GM23338 (cell line): Measurements from ENCODE around the gene RTL1. TPM values are rescaled to one million over a fixed set of nuclear protein-coding genes. Genes with fewer than 3 reads are reported as not detected.

ENCODE experiments used
- ATAC-seq: fragments of 200-7000 bp; cut with Tn5 transposase; 3 replicates; pipeline ENCODE4 v1.9.1; 2020
- DNase-seq: peaks from one replicate; pipeline ENCODE4 v3.0.0-alpha.2; 2015; ENCODE audit warnings: low spot score
- H2AFZ ChIP-seq: fragments of 200-600 bp; sonication (generic); 2 replicates; pipeline ENCODE4 v1.8.0; 2016; ENCODE audit warnings: antibody characterized with exemption, mild to moderate bottlenecking, moderate library complexity
- H3F3A ChIP-seq: fragments of 200-600 bp; sonication (generic); replicated peaks from 2 replicates; pipeline ENCODE4 v1.8.0; 2017; ENCODE audit warnings: antibody characterized with exemption, mixed run types, low read depth
- H3K27ac ChIP-seq: fragments of 200-600 bp; sonication (generic); 2 replicates; pipeline ENCODE4 v1.6.1; 2016; ENCODE audit warnings: low read depth
- H3K27me3 ChIP-seq: fragments of 200-600 bp; sonication (generic); 2 replicates; pipeline ENCODE4 v1.8.0; 2016; ENCODE audit warnings: mild to moderate bottlenecking, mixed run types, moderate library complexity; ENCODE audit not compliant: insufficient read depth
- H3K36me3 ChIP-seq: fragments of 200-600 bp; sonication (generic); 2 replicates; pipeline ENCODE4 v1.8.0; 2016; ENCODE audit warnings: mild to moderate bottlenecking; ENCODE audit not compliant: insufficient read depth
- H3K4me1 ChIP-seq: fragments of 200-600 bp; sonication (generic); 2 replicates; pipeline ENCODE4 v1.8.0; 2016; ENCODE audit warnings: mild to moderate bottlenecking, moderate library complexity; ENCODE audit not compliant: insufficient read depth
- H3K4me2 ChIP-seq: fragments of 200-600 bp; sonication (generic); 2 replicates; pipeline ENCODE4 v1.7.1; 2017; ENCODE audit warnings: mixed run types
- H3K4me3 ChIP-seq: fragments of 200-600 bp; sonication (generic); 2 replicates; pipeline ENCODE4 v1.6.1; 2016; ENCODE audit warnings: mixed run types
- H3K79me2 ChIP-seq: fragments of 200-600 bp; sonication (generic); replicated peaks from 2 replicates; pipeline ENCODE4 v1.8.0; 2017; ENCODE audit warnings: mild to moderate bottlenecking; ENCODE audit not compliant: insufficient read depth
- H3K9me2 ChIP-seq: fragments of 200-600 bp; sonication (generic); 2 replicates; pipeline ENCODE4 v1.8.0; 2017; ENCODE audit not compliant: insufficient read depth
- H4K20me1 ChIP-seq: fragments of 200-600 bp; sonication (generic); replicated peaks from 2 replicates; pipeline ENCODE4 v1.8.0; 2017; ENCODE audit warnings: mild to moderate bottlenecking; ENCODE audit not compliant: insufficient read depth
- H3K27ac Mint-ChIP-seq: 2 replicates; pipeline ENCODE4 v1.8.0; 2020; ENCODE audit warnings: inconsistent platforms, mild to moderate bottlenecking, moderate library complexity, mixed read lengths
- H3K27me3 Mint-ChIP-seq: 3 replicates; pipeline ENCODE4 v1.8.0; 2022; ENCODE audit warnings: low read depth, mild to moderate bottlenecking, moderate library complexity, mixed read lengths, inconsistent platforms; ENCODE audit not compliant: insufficient read depth, poor library complexity
- H3K36me3 Mint-ChIP-seq: 3 replicates; pipeline ENCODE4 v1.8.0; 2021; ENCODE audit warnings: low read depth, mild to moderate bottlenecking, inconsistent platforms, moderate library complexity, mixed read lengths
- H3K4me1 Mint-ChIP-seq: 3 replicates; pipeline ENCODE4 v1.8.0; 2020; ENCODE audit warnings: mild to moderate bottlenecking, inconsistent platforms, mixed read lengths
- H3K4me3 Mint-ChIP-seq: 3 replicates; pipeline ENCODE4 v1.8.0; 2021; ENCODE audit warnings: moderate library complexity, mild to moderate bottlenecking, inconsistent platforms, mixed read lengths
- H3K9me3 Mint-ChIP-seq: 3 replicates; pipeline ENCODE4 v1.8.0; 2020; ENCODE audit warnings: moderate library complexity, mild to moderate bottlenecking, inconsistent platforms, mixed read lengths
- CREB1 ChIP-seq: fragments of 250-450 bp; sonication (Bioruptor Pico); IDR thresholded peaks from 2 replicates; pipeline ENCODE4 v1.5.0; 2020; ENCODE audit warnings: low read depth, mild to moderate bottlenecking, moderate library complexity
- EZH2 ChIP-seq: fragments of 200-600 bp; sonication (generic); IDR thresholded peaks from one replicate; pipeline ENCODE4 v1.8.0; 2017; ENCODE audit warnings: antibody characterized with exemption, mild to moderate bottlenecking, low read depth; ENCODE audit not compliant: unreplicated experiment
- EZH2phosphoT487 ChIP-seq: fragments of 200-600 bp; sonication (generic); IDR thresholded peaks from one replicate; pipeline ENCODE4 v1.8.1; 2018; ENCODE audit warnings: antibody characterized with exemption; ENCODE audit not compliant: unreplicated experiment
- JUNB ChIP-seq: IDR thresholded peaks from one replicate; pipeline ENCODE4 v1.6.1; 2016; ENCODE audit warnings: antibody characterized with exemption; ENCODE audit not compliant: unreplicated experiment
- NANOG ChIP-seq: IDR thresholded peaks from 2 replicates; pipeline ENCODE4 v1.6.1; 2016; ENCODE audit warnings: antibody characterized with exemption, borderline replicate concordance
- POLR2AphosphoS5 ChIP-seq: IDR thresholded peaks from 2 replicates; pipeline ENCODE4 v1.6.1; 2016; ENCODE audit warnings: antibody characterized with exemption, low read depth
- STAT1 ChIP-seq: IDR thresholded peaks from one replicate; pipeline ENCODE4 v1.6.1; 2016; ENCODE audit warnings: antibody characterized with exemption; ENCODE audit not compliant: unreplicated experiment
- ZNF114 ChIP-seq: fragments of 250-450 bp; sonication (Bioruptor Pico); IDR thresholded peaks from 2 replicates; pipeline ENCODE4 v1.5.0; 2020; ENCODE audit warnings: mild to moderate bottlenecking, moderate library complexity
- polyA plus RNA-seq: library from polyadenylated mRNA; unstranded; fragments of >200 nt; fragmentation: Nextera tagmentation; extraction: Ambion mirVana; gene quantifications from 2 replicates; pipeline ENCODE4 v1.2.1, GENCODE V29; 2016
- total RNA-seq: library from RNA; depleted of rRNA; stranded (reverse); fragments of >200 nt; shearing (Covaris generic); gene quantifications from 2 replicates; pipeline ENCODE4 v1.2.3, GENCODE V29; 2014
- TF ChIP-seq, protein P1 (sequence below): IDR thresholded peaks from one replicate; pipeline ENCODE4 v1.6.1; 2018; ENCODE audit warnings: antibody characterized with exemption; ENCODE audit not compliant: unreplicated experiment
- TF ChIP-seq, protein P2 (sequence below): IDR thresholded peaks from 2 replicates; pipeline ENCODE4 v1.6.1; 2016; ENCODE audit warnings: antibody characterized with exemption

Gene RTL1
- total and polyA plus RNA-seq, 2 experiments from 2014 or later, result not detected

DNA sequence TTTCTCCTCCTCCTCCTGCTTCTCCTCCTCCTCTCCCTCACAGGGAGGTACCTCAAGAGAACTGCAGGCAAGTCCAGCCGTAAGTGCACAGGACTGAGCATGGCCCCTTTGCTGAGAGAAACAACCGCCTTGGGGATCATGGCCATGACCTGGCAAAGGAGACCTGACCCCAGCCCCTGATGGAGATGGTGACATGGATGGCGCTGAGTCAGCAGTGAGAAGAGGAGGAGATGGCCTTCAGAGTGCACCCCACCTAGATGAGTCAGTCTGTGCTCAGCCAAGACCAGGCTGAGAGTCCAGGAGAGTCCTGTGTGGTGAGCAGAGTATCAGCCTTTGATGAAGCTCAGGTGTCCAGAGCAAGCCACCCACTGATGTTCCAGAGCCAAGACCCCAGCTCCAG, 41.2 kb downstream of the RTL1 start:
- Mint-ChIP-seq H3K4me3 (no peak overlapping the region), H3K36me3 (no peaks in the 10 kb centered on the region), H3K9me3 (peaks cover 9% of the 10 kb centered on the region), H3K4me1 (no peaks in the 10 kb centered on the region), H3K27me3 (peaks cover 10% of the 10 kb centered on the region), H3K27ac (no peak overlapping the region)
- ATAC-seq, result no peak
- H3K79me2 ChIP-seq, result no peaks in the 10 kb centered on the region
- no peaks in the 10 kb centered on the region for H3K27me3 ChIP-seq
- no peak overlapping the region for H2AFZ ChIP-seq
- DNase-seq, result no peak
- H3K27ac ChIP-seq, result no peak overlapping the region
- H3F3A ChIP-seq, result no peaks in the 10 kb centered on the region
- no peaks in the 10 kb centered on the region for H4K20me1 ChIP-seq
- no peak overlapping the region for H3K4me2 ChIP-seq
- no peaks in the 10 kb centered on the region; the same call in 1 of the 2 replicates for H3K36me3 ChIP-seq
- no peak overlapping the region for H3K4me3 ChIP-seq
- no peak for TF ChIP-seq CREB1 (CRISPR knock-in tag)
- no peak for TF ChIP-seq STAT1
- TF ChIP-seq, protein P1, sequence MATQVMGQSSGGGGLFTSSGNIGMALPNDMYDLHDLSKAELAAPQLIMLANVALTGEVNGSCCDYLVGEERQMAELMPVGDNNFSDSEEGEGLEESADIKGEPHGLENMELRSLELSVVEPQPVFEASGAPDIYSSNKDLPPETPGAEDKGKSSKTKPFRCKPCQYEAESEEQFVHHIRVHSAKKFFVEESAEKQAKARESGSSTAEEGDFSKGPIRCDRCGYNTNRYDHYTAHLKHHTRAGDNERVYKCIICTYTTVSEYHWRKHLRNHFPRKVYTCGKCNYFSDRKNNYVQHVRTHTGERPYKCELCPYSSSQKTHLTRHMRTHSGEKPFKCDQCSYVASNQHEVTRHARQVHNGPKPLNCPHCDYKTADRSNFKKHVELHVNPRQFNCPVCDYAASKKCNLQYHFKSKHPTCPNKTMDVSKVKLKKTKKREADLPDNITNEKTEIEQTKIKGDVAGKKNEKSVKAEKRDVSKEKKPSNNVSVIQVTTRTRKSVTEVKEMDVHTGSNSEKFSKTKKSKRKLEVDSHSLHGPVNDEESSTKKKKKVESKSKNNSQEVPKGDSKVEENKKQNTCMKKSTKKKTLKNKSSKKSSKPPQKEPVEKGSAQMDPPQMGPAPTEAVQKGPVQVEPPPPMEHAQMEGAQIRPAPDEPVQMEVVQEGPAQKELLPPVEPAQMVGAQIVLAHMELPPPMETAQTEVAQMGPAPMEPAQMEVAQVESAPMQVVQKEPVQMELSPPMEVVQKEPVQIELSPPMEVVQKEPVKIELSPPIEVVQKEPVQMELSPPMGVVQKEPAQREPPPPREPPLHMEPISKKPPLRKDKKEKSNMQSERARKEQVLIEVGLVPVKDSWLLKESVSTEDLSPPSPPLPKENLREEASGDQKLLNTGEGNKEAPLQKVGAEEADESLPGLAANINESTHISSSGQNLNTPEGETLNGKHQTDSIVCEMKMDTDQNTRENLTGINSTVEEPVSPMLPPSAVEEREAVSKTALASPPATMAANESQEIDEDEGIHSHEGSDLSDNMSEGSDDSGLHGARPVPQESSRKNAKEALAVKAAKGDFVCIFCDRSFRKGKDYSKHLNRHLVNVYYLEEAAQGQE, result no peak
- TF ChIP-seq, protein P2, sequence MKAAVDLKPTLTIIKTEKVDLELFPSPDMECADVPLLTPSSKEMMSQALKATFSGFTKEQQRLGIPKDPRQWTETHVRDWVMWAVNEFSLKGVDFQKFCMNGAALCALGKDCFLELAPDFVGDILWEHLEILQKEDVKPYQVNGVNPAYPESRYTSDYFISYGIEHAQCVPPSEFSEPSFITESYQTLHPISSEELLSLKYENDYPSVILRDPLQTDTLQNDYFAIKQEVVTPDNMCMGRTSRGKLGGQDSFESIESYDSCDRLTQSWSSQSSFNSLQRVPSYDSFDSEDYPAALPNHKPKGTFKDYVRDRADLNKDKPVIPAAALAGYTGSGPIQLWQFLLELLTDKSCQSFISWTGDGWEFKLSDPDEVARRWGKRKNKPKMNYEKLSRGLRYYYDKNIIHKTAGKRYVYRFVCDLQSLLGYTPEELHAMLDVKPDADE, result no peak
- no peak for TF ChIP-seq EZH2
- TF ChIP-seq NANOG, result no peak
- TF ChIP-seq POLR2AphosphoS5, result no peak
- H3K9me2 ChIP-seq, result 0 out of 2 replicates have a peak, but pooled peaks cover 6% of the 10 kb centered on the region
- H3K4me1 ChIP-seq, result no peaks in the 10 kb centered on the region

DNA sequence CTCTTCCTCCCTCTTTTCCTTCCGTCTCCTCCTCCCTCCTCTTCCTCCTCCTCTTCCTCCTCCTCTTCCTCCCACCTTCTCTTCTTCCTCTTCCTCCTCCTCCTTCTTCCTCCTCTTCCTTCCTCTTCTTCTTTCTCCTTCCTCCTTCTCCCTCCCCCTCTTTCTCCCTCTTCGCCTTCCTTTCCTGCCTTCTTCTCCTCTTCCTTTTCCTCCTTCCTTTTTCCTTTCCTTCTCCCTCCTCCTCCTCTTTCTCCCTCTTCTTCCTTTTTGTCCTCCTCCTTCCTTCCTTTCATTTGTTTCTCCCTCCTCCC, 41.6 kb downstream of the RTL1 start:
- no peak overlapping the region for H3K27ac Mint-ChIP-seq
- ATAC-seq (no peak), DNase-seq (no peak)
- Histone ChIP-seq H3F3A (no peaks in the 10 kb centered on the region), H3K79me2 (no peaks in the 10 kb centered on the region), H3K4me2 (no peak overlapping the region), H3K9me2 (0 out of 2 replicates have a peak, but pooled peaks cover 6% of the 10 kb centered on the region), H3K4me1 (no peaks in the 10 kb centered on the region), H3K27me3 (no peaks in the 10 kb centered on the region), H3K27ac (no peak overlapping the region), H4K20me1 (no peaks in the 10 kb centered on the region), H3K4me3 (no peak overlapping the region), H3K36me3 (no peaks in the 10 kb centered on the region; the same call in 1 of the 2 replicates), H2AFZ (no peak overlapping the region)
- H3K4me1 Mint-ChIP-seq, result no peaks in the 10 kb centered on the region
- H3K36me3 Mint-ChIP-seq, result no peaks in the 10 kb centered on the region
- no peak overlapping the region for H3K4me3 Mint-ChIP-seq
- H3K27me3 Mint-ChIP-seq, result peaks cover 9% of the 10 kb centered on the region
- H3K9me3 Mint-ChIP-seq, result peaks cover 9% of the 10 kb centered on the region
- TF ChIP-seq JUNB, result no peak
- TF ChIP-seq NANOG, result no peak
- no peak for TF ChIP-seq POLR2AphosphoS5
- no peak for TF ChIP-seq CREB1 (CRISPR knock-in tag)
- TF ChIP-seq, protein P2, result no peak
- no peak for TF ChIP-seq EZH2phosphoT487
- TF ChIP-seq EZH2, result no peak
- TF ChIP-seq, protein P1, result no peak
- no peak for TF ChIP-seq ZNF114 (CRISPR knock-in tag)
